GM04504 (cell line): ENCODE measurements around the gene CRIP1.

Source experiments
- DNase-seq: peaks from one replicate; pipeline ENCODE4 v3.0.0-alpha.2; 2012; ENCODE audit warnings: low read depth

The CRIP1 gene

GRCh38 chr14:105450864-105451720, 35.6 kb upstream of the CRIP1 start:
- DNase-seq, result no peak

GRCh38 chr14:105452963-105453362, 33.7 kb upstream of the CRIP1 start:
- DNase-seq, result no peak

DNA sequence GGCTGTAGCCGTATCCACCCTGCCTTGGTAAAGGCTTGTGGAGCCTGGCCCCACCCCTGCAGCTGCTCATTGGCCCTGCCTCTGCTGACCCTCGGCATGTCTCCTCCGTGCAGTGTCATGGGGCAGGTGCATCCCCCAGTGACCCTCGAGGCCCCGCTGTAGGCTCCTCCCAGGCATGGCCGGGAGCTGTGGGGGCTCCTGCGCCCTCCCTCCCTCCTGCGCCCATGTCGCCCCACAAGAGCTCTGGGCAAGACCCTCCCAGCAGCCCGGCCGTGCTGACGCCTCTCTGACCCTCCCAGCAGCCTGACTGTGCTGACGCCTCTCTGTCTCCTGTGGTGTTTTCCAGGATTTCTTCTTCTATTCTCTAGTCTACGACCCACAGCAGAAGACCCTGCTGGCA, 32.8 kb upstream of the CRIP1 start:
- DNase-seq, result no peak

GRCh38 chr14:105455086-105455640, 31.5 kb upstream of the CRIP1 start:
- no peak for DNase-seq

DNA sequence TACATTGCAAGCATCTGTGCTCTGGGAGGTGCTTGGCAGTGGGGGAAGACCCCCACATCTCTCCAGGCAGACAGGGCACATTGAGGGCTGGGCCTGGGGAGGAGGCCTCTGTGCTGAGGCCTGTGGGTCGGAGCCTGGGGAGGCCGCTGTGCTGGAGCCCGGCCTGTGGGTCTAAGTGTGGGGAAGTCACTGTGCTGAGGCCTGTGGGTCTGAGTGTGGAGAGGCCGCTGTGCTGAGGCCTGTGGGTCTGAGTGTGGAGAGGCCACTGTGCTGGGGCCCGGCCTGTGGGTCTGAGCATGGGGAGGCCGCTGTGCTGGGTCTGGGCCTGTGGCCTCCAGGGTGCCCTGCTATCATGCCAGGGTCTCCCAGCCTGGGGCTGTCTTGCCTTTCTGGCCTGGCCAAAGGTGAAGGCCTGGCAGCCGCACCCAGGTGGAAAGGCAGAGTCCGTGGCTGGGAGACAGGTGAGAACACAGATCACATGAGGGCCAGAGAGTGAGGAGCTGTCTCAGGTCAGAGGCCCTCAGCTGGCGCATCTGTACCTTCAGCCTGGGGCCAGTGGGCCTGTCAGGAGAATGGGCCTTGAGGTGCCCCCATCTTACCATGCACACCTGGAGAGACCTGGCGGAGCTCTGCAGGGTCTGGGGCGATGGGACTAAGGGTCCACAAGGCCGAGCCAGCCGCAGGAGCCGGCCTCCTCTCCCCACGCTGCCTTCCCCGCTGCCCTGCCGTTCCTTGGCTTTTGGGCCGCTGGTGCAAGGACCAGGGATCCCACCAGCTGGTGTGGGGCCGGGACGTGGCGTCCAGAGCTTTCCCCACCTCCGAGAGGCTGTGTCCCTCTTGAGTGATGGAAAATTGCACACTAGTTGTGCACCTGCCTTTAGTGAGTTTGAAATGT, 30.7 kb upstream of the CRIP1 start:
- DNase-seq, result no peak

DNA sequence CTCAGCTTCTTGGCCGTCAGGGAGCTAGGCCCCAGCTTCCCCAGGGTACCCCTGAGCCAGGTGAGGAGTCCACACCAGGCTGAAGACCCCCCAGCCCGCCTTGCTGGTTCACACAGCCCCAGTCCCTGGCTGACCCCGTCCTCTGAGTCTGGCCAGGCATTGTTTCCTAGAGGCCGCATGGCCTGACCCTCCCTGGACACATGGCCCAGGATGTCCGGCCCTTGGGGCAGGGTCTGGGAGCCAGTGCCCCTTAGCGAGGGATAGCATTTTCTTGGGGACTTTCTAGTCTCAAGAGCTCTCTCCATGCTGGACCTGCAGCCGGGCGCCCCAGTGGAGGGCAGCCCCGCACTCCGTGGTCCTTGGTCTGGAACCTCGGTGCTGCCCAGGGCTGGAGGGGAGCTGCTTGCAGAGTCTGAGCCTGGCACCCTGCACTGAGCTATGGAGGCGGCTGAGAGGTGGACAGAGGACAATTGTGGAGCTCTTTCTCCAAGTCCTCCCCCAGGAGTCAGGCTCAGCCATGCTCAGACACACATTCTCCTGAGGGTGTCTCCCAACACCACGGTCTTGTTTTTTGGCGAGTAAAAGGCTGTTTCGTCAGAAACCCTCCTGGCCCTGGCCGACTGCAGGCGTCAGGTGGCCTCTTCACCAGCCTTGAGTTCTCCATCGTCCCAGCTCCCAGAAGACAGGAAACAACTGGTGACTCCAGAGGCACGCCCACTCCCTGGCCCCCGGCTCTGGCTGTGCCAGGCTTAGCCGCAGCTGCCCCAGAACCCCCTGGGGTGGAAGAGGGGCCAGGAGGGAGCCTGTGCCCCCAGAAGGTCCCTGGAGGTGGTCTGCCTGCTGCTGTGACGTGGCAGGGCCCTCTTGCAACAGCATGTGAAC, 29.7 kb upstream of the CRIP1 start:
- no peak for DNase-seq

DNA sequence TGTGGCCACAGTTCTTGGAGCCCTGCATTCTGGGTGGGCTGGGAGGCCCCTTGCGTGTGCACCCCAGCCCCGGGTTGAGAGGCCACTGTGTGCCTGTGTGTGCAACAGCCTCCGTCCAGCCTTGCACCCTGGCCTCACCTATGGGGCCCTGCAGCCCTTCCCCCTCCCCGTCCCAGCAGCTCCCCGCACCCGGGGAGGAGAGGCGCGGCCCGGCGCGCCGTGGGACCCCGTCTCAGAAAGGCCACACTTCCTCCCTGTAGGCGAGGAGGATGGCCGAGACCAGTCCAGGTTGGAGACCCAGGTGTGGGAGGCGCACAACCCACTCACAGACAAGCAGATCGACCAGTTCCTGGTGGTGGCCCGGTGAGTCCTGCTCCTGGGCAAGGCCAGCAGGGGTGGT, 28.7 kb upstream of the CRIP1 start:
- DNase-seq, result no peak

DNA sequence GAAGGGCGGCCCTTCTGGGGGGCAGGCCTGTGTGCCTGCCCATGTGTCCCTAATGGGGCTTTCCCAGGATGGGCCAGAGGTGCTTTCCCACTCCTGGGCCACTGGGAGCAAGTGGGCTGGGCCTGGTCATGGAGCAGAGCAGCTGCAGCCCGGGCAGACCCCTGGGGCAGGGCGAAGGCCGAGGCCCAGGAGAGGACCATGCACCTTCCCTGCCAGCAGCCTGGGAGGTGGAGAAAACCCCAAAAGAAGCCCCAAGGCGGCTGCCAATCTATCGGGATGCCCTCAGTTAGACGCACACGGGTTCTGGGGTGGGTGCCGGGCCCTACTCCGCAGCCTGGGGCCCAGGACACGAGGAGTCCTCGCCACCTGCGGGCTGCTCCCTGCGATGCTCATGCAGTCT, 28.1 kb upstream of the CRIP1 start:
- no peak for DNase-seq

DNA sequence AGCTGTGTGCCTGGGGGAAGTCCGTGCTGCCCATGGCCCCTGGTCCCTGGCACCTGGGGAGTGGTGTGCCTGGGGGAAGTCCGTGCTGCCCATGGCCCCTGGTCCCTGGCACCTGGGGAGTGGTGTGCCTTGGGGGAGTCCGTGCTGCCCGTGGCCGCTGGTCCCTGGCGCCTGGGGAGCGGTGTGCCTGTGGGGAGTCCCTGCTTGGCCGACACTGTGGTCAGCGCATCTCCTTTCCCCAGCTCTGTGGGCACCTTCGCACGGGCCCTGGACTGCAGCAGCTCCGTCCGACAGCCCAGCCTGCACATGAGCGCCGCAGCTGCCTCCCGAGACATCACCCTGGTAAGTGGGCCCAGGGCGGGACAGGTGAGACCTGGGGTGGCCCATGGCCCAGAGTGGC, 26.6 kb upstream of the CRIP1 start:
- DNase-seq, result no peak

DNA sequence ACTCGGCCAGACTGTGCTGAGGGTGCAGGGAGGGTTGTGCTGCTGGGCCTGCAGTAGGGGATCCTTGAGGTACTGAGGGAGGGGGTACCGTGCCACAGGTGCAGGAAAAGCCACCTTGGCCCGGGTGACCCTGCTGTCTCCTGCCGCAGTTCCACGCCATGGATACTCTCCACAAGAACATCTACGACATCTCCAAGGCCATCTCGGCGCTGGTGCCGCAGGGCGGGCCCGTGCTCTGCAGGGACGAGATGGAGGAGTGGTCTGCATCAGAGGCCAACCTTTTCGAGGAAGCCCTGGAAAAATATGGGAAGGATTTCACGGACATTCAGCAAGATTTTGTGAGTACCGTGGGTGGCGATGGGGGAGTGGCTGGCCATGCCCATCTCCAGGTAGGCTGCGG, 26.1 kb upstream of the CRIP1 start:
- DNase-seq, result no peak

DNA sequence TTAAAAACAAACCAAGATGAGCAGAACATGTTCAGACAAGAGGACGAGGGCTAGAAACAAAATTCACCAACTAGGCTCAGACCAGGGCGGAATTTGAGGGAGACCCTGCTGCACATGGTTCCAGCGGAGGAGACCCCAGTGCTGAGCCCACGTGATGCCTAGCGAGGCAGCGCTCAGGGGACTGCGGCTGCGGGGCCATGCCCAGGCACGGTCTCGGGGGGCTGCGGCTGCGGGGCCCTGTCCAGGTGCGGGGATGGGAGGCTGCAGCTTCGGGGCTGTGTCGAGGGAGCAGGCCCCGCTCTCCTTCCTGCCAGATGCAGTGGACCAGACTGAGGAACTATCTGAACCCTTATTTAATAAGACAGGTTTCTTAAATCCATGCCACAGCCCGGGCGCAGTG, 24.8 kb upstream of the CRIP1 start:
- no peak for DNase-seq

DNA sequence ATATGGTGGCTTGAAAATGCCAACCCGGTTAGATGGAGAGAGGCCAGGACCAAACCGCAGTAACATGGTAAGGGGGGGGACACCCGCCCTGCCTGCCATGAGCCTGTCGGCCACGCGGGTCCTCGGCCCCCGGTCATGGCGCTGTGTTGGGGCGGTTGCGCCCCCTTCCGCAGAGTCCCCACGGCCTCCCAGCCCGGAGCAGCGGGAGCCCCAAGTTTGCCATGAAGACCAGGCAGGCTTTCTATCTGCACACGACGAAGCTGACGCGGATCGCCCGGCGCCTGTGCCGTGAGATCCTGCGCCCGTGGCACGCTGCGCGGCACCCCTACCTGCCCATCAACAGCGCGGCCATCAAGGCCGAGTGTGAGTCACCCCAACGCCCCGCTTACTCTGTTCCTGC, 22.2 kb upstream of the CRIP1 start:
- no peak for DNase-seq

GRCh38 chr14:105465209-105466031, 21.3 kb upstream of the CRIP1 start:
- DNase-seq, result no peak

GRCh38 chr14:105466531-105467248, 20.0 kb upstream of the CRIP1 start:
- DNase-seq, result no peak

- no peak for DNase-seq
These were observed 19.3 kb upstream of the CRIP1 start for GRCh38 chr14:105467249-105467941.

DNA sequence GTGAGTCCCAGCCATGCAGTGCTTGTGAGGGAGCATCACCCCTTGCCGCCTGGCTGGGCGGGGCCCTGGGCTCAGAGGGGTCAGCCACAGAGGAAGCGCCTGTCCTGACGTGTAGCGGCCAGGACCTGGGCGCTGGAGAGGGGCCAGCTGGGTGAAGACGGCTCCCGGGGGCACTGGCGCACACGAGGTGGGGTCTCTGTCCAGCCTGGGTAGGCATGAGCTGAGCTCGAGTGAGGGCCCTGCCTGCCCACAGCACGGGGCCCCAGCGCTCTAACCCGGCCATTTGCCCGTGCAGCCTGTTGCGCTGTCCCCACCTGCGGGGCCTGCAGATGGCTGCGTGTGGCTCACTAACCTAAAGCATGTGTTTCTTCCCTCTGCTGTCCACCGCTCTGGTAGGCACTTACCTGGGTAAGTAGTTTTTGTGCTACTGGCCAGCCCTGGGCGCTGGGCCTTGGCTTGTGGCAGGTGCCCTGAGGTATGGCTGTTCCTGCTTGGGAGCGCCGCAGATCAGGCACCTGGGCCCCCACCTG, 18.7 kb upstream of the CRIP1 start:
- no peak for DNase-seq

DNA sequence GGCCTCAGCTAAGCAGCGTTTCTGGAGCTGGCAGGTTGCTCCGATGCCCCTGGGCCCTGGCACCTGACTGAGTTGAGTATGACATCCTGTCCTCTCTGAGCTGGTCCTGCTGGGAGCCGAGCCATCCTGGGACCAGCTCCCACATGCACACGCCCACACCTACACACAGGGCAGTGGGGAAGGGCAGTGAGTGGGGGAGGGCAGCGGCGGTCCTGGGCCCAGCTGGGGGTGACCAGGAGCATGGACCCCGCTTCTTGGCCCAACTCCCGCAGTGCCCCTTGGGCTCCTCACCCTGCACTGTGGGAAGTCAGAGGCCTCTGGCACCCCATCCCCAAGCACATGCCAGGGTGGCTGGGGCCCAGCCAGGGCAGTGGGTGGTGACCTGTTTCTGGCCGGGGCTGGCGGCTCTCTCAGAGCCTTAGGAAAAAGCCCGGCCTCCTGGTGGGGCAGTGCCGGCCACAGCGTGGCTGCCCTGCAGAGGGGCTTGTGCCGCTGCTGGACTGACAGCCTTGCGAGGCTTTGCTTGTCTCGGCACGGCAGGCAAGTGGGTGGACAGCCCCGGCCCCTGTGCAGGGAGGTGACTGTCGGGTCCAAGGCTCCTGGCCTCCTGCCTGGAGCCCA, 18.0 kb upstream of the CRIP1 start:
- no peak for DNase-seq

DNA sequence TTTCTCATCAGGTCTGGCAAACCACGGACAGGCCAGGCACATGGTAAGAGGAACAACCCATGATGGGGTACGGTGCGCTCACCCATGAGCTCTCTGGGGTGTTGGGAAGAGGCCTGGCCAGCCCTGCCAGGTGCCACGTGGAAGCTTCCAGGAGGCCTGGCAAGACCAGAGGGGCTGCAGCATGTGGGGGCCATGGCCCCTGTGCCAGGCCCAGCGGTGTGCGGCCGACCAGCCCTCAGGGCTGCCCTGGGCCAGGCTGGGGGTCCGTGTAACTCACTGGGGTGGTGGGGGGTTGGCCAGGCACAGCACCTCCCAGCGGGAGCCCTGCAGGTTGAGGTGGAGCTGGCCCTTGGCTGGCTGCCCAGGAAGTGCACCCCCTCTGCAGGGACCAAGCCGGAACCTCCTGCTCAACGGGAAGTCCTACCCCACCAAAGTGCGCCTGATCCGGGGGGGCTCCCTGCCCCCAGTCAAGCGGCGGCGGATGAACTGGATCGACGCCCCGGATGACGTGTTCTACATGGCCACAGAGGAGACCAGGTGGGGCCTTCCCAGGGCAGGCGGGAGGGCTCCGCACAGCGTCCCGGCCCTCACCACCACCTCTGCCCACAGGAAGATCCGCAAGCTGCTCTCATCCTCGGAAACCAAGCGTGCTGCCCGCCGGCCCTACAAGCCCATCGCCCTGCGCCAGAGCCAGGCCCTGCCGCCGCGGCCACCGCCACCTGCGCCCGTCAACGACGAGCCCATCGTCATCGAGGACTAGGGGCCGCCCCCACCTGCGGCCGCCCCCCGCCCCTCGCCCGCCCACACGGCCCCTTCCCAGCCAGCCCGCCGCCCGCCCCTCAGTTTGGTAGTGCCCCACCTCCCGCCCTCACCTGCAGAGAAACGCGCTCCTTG, 17.0 kb upstream of the CRIP1 start:
- DNase-seq, result no peak
